Aorta (tissue), 5 donors: Measurements from ENCODE around the gene CREB5. TPM values are rescaled to one million over a fixed set of nuclear protein-coding genes. Genes with fewer than 3 reads are reported as not detected.
A peak's percentile ranks its signal among the peaks of the same experiment; 100 is the strongest.

Experiments
- ATAC-seq: fragments of 200-7000 bp; cut with Tn5 transposase; one replicate; pipeline ENCODE4 v1.9.1; 2022; ENCODE audit warnings: moderate library complexity; ENCODE audit not compliant: low FRiP score
- DNase-seq, 2 donors: peaks; one replicate each; pipeline ENCODE4 v3.0.0-alpha.2; 2020
- H3K27ac ChIP-seq, 2 donors: one replicate each; pipeline ENCODE4 v1.5.1; 2013; ENCODE audit warnings: low read length in 2 of 2, mild to moderate bottlenecking in 2 of 2, moderate library complexity in 2 of 2, control low read depth in 1 of 2, inconsistent platforms in 1 of 2, low read depth in 1 of 2
- H3K27me3 ChIP-seq, 2 donors: one replicate each; pipeline ENCODE4 v1.6.1; 2013; ENCODE audit warnings: control low read depth in 1 of 2, low read length in 1 of 2, mild to moderate bottlenecking in 1 of 2, moderate library complexity in 1 of 2; ENCODE audit not compliant: insufficient read depth in 2 of 2, control insufficient read depth in 1 of 2
- H3K36me3 ChIP-seq, 2 donors: one replicate each; pipeline ENCODE4 v1.6.1; 2013; ENCODE audit warnings: control low read depth in 1 of 2, low read length in 1 of 2, mild to moderate bottlenecking in 1 of 2; ENCODE audit not compliant: insufficient read depth in 2 of 2, control insufficient read depth in 1 of 2
- H3K4me1 ChIP-seq, 2 donors: one replicate each; pipeline ENCODE4 v1.6.1; 2013; ENCODE audit warnings: low read length in 2 of 2, control low read depth in 1 of 2, mild to moderate bottlenecking in 1 of 2, moderate library complexity in 1 of 2; ENCODE audit not compliant: insufficient read depth in 2 of 2, control insufficient read depth in 1 of 2
- H3K4me3 ChIP-seq, 2 donors: one replicate each; pipeline ENCODE4 v1.5.1; 2013; ENCODE audit warnings: low read length in 2 of 2, control low read depth in 1 of 2, mild to moderate bottlenecking in 1 of 2
- H3K9me3 ChIP-seq: one replicate; pipeline ENCODE4 v1.6.1; 2013; ENCODE audit warnings: mild to moderate bottlenecking, low read length; ENCODE audit not compliant: control insufficient read depth
- WGBS, 2 donors: extraction: QIAGEN DNeasy Blood & Tissue Kit; methylation state at CpG; one replicate each; pipeline ENCODE4 v1.1.7; 2013; 5-methylcytosine and 5-hydroxymethylcytosine counted together
- intact Hi-C, 2 donors: fragments of 100-400 bp; cut with DNase I; formaldehyde crosslinking; loops; one replicate each; pipeline versions ENCODE4 v1.14.2 to v1.15.0; 2022
- polyA plus RNA-seq, 2 donors: library from polyadenylated mRNA; stranded (reverse); fragments of 200-250 nt; gene quantifications; one replicate each; pipeline ENCODE4 v1.2.3, GENCODE V29; 2013
- total RNA-seq, 2 donors: library from RNA; stranded (reverse); fragmentation: NEBNext Ultra II Directional; extraction: Animal tissue kit (Norgen Biotek cat#: 25700); gene quantifications; one replicate each; pipeline ENCODE4 v1.2.1, GENCODE V29; 2021
- donor health status: healthy with polysubstance abuse.
- donor health status: Bipolar disorder and iron deficiency.
- donor health status: DM: no; HTN: no; CAD: no.
- donor health status: DM: no; HTN: no; CAD: no.
- donor health status: DM: yes; HTN: yes; CAD: no.

Gene CREB5
- total and polyA plus RNA-seq, 4 donors = 2.6 to 57.1 (median 17.9) TPM

DNA sequence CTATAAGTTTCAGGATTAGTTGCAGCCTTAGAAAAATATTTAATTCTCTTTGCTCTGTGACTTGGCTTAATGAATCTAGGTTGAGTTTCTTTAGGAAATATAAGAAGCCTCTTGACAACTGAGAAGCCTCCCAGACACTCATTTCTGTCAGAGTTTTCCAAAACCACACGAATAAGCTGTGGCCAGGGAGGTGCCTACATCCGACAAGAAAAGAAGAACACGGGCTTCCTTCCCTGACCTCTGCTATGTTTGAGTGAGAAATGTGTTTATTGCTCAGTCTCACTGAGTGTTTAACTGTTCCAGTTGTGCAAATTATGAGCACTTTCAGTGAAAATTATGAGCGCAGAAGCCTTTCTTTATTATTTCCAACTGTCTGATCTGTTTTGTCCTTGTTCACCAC is 440.8 kb downstream of the CREB5 start:
- Histone ChIP-seq H3K4me3 (no peak overlapping the region), H3K27ac (no peak overlapping the region), H3K4me1 (no peaks in the 10 kb centered on the region), H3K9me3 (no peaks in the 10 kb centered on the region), H3K36me3 (no peaks in the 10 kb centered on the region), H3K27me3 (no peaks in the 10 kb centered on the region)
- no peak for DNase-seq
- intact Hi-C loops = loop anchor here (5.0 to 10.0 kb wide), 5 partner anchors 168 to 556 kb away; no protein-coding TSS in a partner anchor
- 56 to 65% methylated on average over 4 of the region's 4 CpGs for WGBS, 2 donors
- ATAC-seq = no peak

DNA sequence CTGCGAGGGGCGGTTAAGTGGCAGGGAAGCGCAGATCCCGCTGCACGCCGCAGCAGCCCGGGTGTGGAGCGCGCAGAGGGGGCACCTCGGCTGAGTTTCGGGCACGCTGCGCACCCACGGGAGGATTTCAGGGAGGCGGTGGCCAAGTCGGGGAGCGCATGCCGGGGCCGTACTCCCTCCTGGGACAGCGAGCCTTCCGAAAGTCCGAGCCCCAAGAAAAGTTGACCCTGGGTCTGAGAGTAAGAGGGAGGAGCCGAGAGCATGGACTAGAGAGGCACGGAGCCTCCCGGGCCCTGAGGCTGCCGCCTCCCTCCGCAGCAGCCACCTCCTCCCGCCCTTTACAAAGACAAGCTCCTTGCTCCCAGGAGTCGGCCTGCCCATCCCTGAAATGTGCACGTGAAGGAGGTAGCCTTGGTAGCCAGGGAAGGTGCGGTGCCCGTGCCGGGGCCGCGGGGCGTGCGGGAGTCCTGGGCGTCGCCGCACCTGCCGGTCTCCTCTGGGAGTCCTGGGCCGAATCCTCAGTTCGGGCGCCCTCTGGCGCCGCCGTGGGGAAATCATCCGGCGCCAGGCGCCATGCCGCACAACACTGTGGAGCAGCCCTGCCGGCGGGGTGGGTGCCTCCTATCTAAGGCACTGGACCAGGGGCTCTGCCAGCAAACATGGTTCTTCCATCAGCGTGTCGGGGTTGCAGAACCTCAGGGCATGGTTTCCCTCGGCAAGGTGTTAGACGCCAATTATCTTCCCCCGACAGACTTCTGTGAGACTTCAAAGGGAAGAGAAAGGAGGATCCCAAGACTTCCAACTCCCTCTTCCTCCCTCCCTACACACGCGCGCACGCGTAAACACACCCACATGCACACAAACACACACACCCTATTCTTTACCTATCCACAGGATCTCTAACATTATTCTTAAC is 441.8 kb downstream of the CREB5 start:
- peak; percentile 96 for ATAC-seq
- DNase-seq = peak; percentile 82 to 94
- 6 to 8% methylated on average over 59 to 63 of the region's 63 CpGs for WGBS, 2 donors
- Histone ChIP-seq H3K4me3 (peak overlapping the region in 1 of 2 donors; percentile 58), H3K4me1 (no peaks in the 10 kb centered on the region), H3K9me3 (no peaks in the 10 kb centered on the region), H3K36me3 (no peaks in the 10 kb centered on the region), H3K27ac (no peak overlapping the region), H3K27me3 (no peaks in the 10 kb centered on the region)
- intact Hi-C loops = loop anchor here (1.0 to 10.0 kb wide), 7 partner anchors 169 to 557 kb away; no protein-coding TSS in a partner anchor

GRCh38 chr7:28854750-28855074 is 442.4 kb downstream of the CREB5 start:
- DNase-seq = no peak
- H3K9me3 ChIP-seq = no peaks in the 10 kb centered on the region
- no peaks in the 10 kb centered on the region for H3K36me3 ChIP-seq
- H3K4me1 ChIP-seq = no peaks in the 10 kb centered on the region
- no peak overlapping the region for H3K4me3 ChIP-seq
- H3K27me3 ChIP-seq = no peaks in the 10 kb centered on the region
- no peak for ATAC-seq
- WGBS, 2 donors = 98 to 99% methylated on average over 3 of the region's 3 CpGs
- intact Hi-C loops = loop anchor here (1.0 to 10.0 kb wide), 7 partner anchors 170 to 557 kb away; no protein-coding TSS in a partner anchor
- no peak overlapping the region for H3K27ac ChIP-seq

DNA sequence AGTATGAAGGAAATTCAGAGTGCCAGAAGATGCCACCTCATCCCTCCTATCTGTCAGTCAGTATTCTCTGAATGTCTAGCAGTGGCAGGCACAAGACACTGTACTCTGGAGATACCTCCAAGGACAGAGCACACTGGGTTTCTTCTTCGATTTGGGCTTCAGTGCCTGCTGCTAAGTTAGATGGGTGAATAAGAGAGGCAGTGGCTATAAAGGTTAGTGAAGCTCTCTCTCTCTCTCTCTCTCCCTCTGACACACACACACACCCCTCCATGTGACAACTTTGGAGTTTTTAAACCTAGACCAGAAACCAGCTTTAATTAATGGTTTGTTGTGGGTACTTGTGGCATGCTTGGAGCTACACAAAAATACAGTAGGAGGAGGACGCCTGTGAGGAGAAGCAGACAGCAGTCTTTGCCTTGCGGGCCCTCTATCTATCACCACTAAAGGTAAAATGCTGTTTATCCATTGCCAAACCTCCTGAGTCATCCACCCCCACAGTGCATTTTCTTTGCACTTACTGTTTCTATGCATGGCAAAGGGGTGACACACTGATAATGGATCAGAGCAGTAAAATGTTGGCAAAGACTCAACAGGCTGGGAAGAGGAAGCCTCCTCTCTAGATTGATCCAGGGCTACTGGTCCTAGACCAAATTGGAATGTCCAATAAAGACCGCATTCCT is 443.4 kb downstream of the CREB5 start:
- intact Hi-C loops = loop anchor here (2.0 to 10.0 kb wide), 4 partner anchors 171 to 551 kb away; no protein-coding TSS in a partner anchor

DNA sequence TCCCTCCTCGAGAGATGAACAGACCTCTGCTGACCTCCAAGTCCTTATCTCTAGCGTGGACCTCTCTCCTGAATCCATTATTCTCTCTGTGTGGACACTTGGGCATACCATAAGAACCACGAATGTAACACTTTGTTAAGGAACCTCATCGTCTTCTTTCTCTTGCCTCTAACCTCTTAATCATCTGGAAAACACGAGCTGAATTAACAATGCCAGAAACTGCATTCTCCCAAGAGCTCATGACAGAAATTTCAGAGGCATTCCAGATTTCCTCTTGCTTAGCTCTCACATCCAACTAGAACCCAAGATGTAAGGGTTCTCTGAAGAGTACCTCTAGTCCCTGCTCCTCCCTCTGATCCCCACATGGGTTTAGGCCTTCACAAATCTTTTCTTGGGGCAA is 444.3 kb downstream of the CREB5 start:
- no peak for ATAC-seq
- no peaks in the 10 kb centered on the region for H3K27me3 ChIP-seq
- intact Hi-C loops = loop anchor here (10.0 kb wide), 3 partner anchors 172 to 552 kb away; no protein-coding TSS in a partner anchor

More for the DNA sequence above, 443.4 kb downstream of the CREB5 start:
- WGBS, 2 donors = 92 to 95% methylated on average over 4 of the region's 4 CpGs
- no peak overlapping the region for H3K4me3 ChIP-seq
- no peaks in the 10 kb centered on the region for H3K27me3 ChIP-seq
- DNase-seq (no peak), ATAC-seq (no peak)
- H3K9me3 ChIP-seq = no peaks in the 10 kb centered on the region
- no peaks in the 10 kb centered on the region for H3K36me3 ChIP-seq
- no peak overlapping the region for H3K27ac ChIP-seq
- H3K4me1 ChIP-seq = no peaks in the 10 kb centered on the region

GRCh38 chr7:28858206-28858605 is 445.9 kb downstream of the CREB5 start:
- no peak for ATAC-seq
- WGBS, 2 donors = 14 to 16% methylated on average over 1 of the region's 1 CpG
- Histone ChIP-seq H3K9me3 (no peaks in the 10 kb centered on the region), H3K4me3 (no peak overlapping the region), H3K36me3 (no peaks in the 10 kb centered on the region), H3K27me3 (no peaks in the 10 kb centered on the region), H3K27ac (no peak overlapping the region), H3K4me1 (no peaks in the 10 kb centered on the region)
- no peak for DNase-seq
- intact Hi-C loops = loop anchor here (10.0 kb wide), 3 partner anchors 173 to 553 kb away; no protein-coding TSS in a partner anchor

More for the DNA sequence above, 444.3 kb downstream of the CREB5 start:
- H3K9me3 ChIP-seq = no peaks in the 10 kb centered on the region
- H3K4me1 ChIP-seq = no peaks in the 10 kb centered on the region
- DNase-seq = no peak
- 74 to 83% methylated on average over 5 of the region's 5 CpGs for WGBS, 2 donors
- H3K4me3 ChIP-seq = no peak overlapping the region
- no peaks in the 10 kb centered on the region for H3K36me3 ChIP-seq
- H3K27ac ChIP-seq = no peak overlapping the region

DNA sequence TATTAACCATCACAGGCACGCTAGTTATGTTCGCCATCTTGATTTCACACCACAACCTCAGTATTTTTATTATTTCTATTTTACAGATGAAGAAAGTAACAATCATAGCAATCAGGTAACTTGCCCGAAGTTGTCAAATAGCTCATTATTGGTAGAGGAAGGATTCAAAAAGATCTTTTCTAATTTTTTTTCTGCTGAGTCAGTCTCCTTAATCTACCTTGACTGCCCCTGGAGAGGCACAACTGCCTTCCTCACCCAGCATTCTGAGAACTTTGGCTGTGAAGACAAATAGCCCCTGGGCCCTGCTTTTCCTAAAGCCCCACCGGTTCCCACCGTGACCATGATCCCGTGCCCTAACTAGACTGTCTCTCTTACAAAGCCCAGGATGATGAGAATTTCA is 446.6 kb downstream of the CREB5 start:
- H3K27ac ChIP-seq = no peak overlapping the region
- intact Hi-C loops = loop anchor here (10.0 kb wide), 3 partner anchors 174 to 554 kb away; no protein-coding TSS in a partner anchor
- no peaks in the 10 kb centered on the region for H3K36me3 ChIP-seq
- H3K9me3 ChIP-seq = no peaks in the 10 kb centered on the region
- no peaks in the 10 kb centered on the region for H3K4me1 ChIP-seq
- no peak overlapping the region for H3K4me3 ChIP-seq
- no peaks in the 10 kb centered on the region for H3K27me3 ChIP-seq
- ATAC-seq (no peak), DNase-seq (no peak)
- WGBS, 2 donors = 83 to 87% methylated on average over 6 of the region's 6 CpGs

DNA sequence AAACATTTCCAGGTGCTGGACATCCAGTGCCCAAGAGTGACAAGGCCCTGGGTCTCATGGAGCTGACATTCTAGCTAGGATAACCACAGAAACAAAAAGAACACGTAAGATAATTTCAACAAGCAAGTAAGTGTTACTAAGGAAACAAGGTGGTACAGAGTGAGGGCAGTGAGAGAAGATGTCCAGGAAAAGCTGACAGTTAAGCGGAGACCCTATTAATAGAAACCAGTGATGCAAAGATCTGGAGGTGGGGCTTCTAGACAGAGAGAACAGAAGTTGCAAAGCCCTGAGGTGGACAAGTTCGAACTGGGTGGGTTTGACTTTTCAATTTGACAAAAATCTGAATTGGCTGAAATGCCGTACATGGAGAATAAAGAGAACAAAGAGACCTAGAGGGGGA is 449.5 kb downstream of the CREB5 start:
- no peak overlapping the region for H3K4me3 ChIP-seq
- H3K9me3 ChIP-seq = no peaks in the 10 kb centered on the region
- H3K27ac ChIP-seq = no peak overlapping the region
- 96 to 99% methylated on average over 4 of the region's 4 CpGs for WGBS, 2 donors
- H3K36me3 ChIP-seq = no peaks in the 10 kb centered on the region
- H3K4me1 ChIP-seq = no peaks in the 10 kb centered on the region
- no peaks in the 10 kb centered on the region for H3K27me3 ChIP-seq
- intact Hi-C loops = no loop called here
- ATAC-seq (no peak), DNase-seq (no peak)
